MCF 10A (cell line): ENCODE measurements around the gene ZNF345. TPM values are rescaled to one million over a fixed set of nuclear protein-coding genes. Genes with fewer than 3 reads are reported as not detected.
A peak's percentile ranks its signal among the peaks of the same experiment; 100 is the strongest.

Source experiments
- BruUV-seq: library from RNA; stranded (reverse); fragments of 400-500 nt; replicated peaks from 2 replicates; lab custom pipeline; 2021; lab: Mats Ljungman, UMichigan
- CTCF ChIA-PET: fragments of 300-600 bp; sonication (Branson Sonifier 250); formaldehyde crosslinking; extraction: SDS; loops from one replicate; lab custom pipeline; 2021; ENCODE audit warnings: antibody characterized with exemption, inconsistent platforms; lab: Yijun Ruan, JAX
- POLR2A ChIA-PET: fragments of 300-600, 350-650 bp; sonication (Branson Sonifier 250); formaldehyde crosslinking; extraction: SDS; loops from one replicate; lab custom pipeline; 2020; ENCODE audit warnings: antibody characterized with exemption, inconsistent platforms; lab: Yijun Ruan, JAX
- DNase-seq: peaks from one replicate; pipeline ENCODE4 v3.0.0-alpha.2; 2018; ENCODE audit not compliant: unreplicated experiment
- H3K27ac Mint-ChIP-seq: one replicate; pipeline ENCODE4 v1.8.0; 2022; ENCODE audit warnings: mild to moderate bottlenecking, low read depth, mixed read lengths; ENCODE audit not compliant: unreplicated experiment
- H3K27me3 Mint-ChIP-seq: one replicate; pipeline ENCODE4 v1.8.0; 2022; ENCODE audit warnings: mixed read lengths; ENCODE audit not compliant: insufficient read depth, unreplicated experiment
- H3K36me3 Mint-ChIP-seq: one replicate; pipeline ENCODE4 v1.8.0; 2022; ENCODE audit warnings: mild to moderate bottlenecking, moderate library complexity, mixed read lengths; ENCODE audit not compliant: insufficient read depth, unreplicated experiment
- H3K4me1 Mint-ChIP-seq: one replicate; pipeline ENCODE4 v1.8.0; 2022; ENCODE audit warnings: mixed read lengths; ENCODE audit not compliant: insufficient read depth, unreplicated experiment
- H3K4me3 Mint-ChIP-seq: one replicate; pipeline ENCODE4 v1.8.0; 2022; ENCODE audit warnings: mild to moderate bottlenecking, moderate library complexity, mixed read lengths; ENCODE audit not compliant: unreplicated experiment
- H3K9me3 Mint-ChIP-seq: one replicate; pipeline ENCODE4 v1.8.0; 2022; ENCODE audit warnings: mixed read lengths; ENCODE audit not compliant: unreplicated experiment
- CTCF ChIP-seq: fragments of 200-600 bp; IDR thresholded peaks from one replicate; pipeline ENCODE4 v1.8.0; 2022; ENCODE audit warnings: antibody characterized with exemption, mild to moderate bottlenecking; ENCODE audit not compliant: unreplicated experiment
- intact Hi-C: fragments of 100-400 bp; cut with micrococcal nuclease; formaldehyde crosslinking; loops from 2 replicates; pipeline ENCODE4 v1.14.1; 2022
- total RNA-seq: library from RNA; stranded (reverse); gene quantifications from 2 replicates; pipeline ENCODE4 v1.2.3, GENCODE V29; 2022

Gene ZNF345
- total RNA-seq, 1 experiment from 2014 or later, result 1.1 TPM

DNA sequence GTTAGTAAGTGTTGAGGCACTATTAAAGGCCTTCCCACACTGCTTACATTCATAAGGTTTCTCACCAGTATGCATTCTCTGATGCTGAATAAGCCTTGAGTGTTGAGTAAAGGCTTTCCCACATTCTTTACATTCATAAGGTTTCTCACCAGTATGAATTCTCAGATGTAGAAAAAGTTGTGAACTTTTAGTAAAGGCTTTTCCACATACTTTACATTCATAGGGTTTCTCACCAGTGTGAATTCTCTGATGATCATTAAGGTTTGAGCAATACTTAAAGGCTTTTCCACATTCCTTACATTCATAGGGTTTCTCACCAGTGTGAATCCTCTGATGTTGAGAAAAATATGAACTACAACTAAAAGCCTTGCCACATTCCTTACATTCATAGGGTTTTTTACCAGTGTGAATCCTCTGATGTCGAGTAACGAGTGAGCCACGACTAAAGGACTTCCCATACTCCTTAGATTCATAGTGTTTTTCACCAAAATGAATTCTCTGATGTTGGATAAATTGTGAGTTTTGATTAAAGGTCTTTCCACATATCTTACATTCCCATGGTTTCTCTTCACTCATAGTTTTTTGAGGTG is 41.2 kb downstream of the ZNF345 start:
- H3K4me3 Mint-ChIP-seq, result no peak overlapping the region

DNA sequence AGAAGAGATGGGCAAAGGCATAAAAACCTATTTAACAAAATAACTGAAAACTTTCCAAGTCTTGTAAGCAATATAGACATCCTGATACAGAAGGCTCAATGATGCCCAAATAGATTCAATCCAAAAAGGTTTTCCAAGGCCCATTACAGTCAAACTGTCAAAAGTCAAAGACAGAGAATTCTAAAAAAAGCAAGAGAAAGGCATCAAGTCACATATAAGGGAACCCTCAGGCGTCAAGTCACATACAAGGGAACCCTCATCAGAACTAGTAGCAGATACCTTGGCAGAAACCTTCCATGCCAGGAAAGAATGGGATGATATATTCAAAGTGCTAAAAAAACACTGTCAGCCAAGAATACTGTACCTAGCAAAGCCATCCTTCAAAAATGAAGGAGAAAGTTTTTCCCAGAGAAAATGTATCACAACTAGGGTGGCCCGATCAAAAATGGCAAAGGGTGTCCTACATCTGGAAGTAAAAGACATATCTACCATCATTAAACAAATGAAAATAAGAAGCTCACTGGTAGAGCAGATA is 44.2 kb downstream of the ZNF345 start:
- no TSS peak for BruUV-seq
- Mint-ChIP-seq H3K4me1 (no peaks in the 10 kb centered on the region), H3K36me3 (peaks cover 46% of the 10 kb centered on the region), H3K27me3 (no peaks in the 10 kb centered on the region), H3K9me3 (peaks cover 72% of the 10 kb centered on the region), H3K27ac (no peak overlapping the region), H3K4me3 (no peak overlapping the region)
- intact Hi-C loops, result no loop called here
- TF ChIP-seq CTCF, result no peak
- DNase-seq, result no peak
- ChIA-PET CTCF (no interaction called here), POLR2A (no interaction called here)

More for the DNA sequence above, 41.2 kb downstream of the ZNF345 start:
- no TSS peak for BruUV-seq
- Mint-ChIP-seq H3K36me3 (peaks cover 51% of the 10 kb centered on the region), H3K27ac (no peak overlapping the region), H3K9me3 (peaks cover 64% of the 10 kb centered on the region), H3K4me1 (no peaks in the 10 kb centered on the region), H3K27me3 (no peaks in the 10 kb centered on the region)
- POLR2A ChIA-PET, result no interaction called here
- intact Hi-C loops, result no loop called here
- TF ChIP-seq CTCF, result no peak
- CTCF ChIA-PET, result no interaction called here
- no peak for DNase-seq

GRCh38 chr19:36898422-36898821 is 47.7 kb downstream of the ZNF345 start:
- ChIA-PET POLR2A (no interaction called here), CTCF (interaction anchor here (0.7 kb wide), 1 partner anchor 842 kb away, joined by 3 read pairs; no protein-coding TSS in a partner anchor)
- no peak overlapping the region for H3K27ac Mint-ChIP-seq
- no peak for DNase-seq
- H3K27me3 Mint-ChIP-seq, result no peaks in the 10 kb centered on the region
- intact Hi-C loops, result no loop called here
- peaks cover 50% of the 10 kb centered on the region for H3K36me3 Mint-ChIP-seq
- no peak overlapping the region for H3K4me3 Mint-ChIP-seq
- no TSS peak for BruUV-seq
- no peak for TF ChIP-seq CTCF
- H3K4me1 Mint-ChIP-seq, result no peaks in the 10 kb centered on the region
- peaks cover 47% of the 10 kb centered on the region for H3K9me3 Mint-ChIP-seq

- peak; percentile 80 for DNase-seq
- Mint-ChIP-seq H3K27me3 (no peaks in the 10 kb centered on the region), H3K27ac (peak within 1 kb of the TSS; percentile 93), H3K4me1 (no peaks in the 10 kb centered on the region), H3K36me3 (peaks cover 36% of the 10 kb centered on the region), H3K4me3 (peak within 1 kb of the TSS; percentile 80), H3K9me3 (peaks cover 10% of the 10 kb centered on the region)
- ChIA-PET POLR2A (interaction anchor here (0.5 to 2.0 kb wide), 13 partner anchors 10 to 738 kb away, joined by 3 to 7 read pairs (median 3); partner anchors contain the start of genes ZNF345 and ZNF420), CTCF (interaction anchor here (0.6 to 1.4 kb wide), 6 partner anchors 11 to 78 kb away, joined by 3 to 4 read pairs (median 3); partner anchors contain the start of gene ZNF790)
- intact Hi-C loops, result no loop called here
- BruUV-seq, result TSS peak; percentile 42
- TF ChIP-seq CTCF, result peak; percentile 51
These were observed 65.5 kb downstream of the ZNF345 start, which contains the start of the genes ZNF568 and ZNF829 for GRCh38 chr19:36915992-36916830. Gene ZNF568 (plus strand): TSS chr19:36916332. CDS start chr19:36922771, 6,439 bp downstream. Gene ZNF829 (minus strand): TSS chr19:36916291. CDS start chr19:36915167, 1,124 bp downstream.
